AG10803 (cell line): ENCODE results near the gene ZYG11A.
"Not testable (repeated sequence)": the region's sequence is repeated elsewhere in the genome, so short reads cannot be mapped to it uniquely, and the experiment has no call there.

Experiments used
- DNase-seq: peaks from one replicate; pipeline ENCODE4 v3.0.0; 2010; ENCODE audit warnings: low read depth
- H3K4me3 ChIP-seq: 2 replicates; pipeline ENCODE4 v1.5.1; 2011; ENCODE audit warnings: mild to moderate bottlenecking, low read length, control low read depth
- TF ChIP-seq, protein P1 (sequence below): conservative IDR thresholded peaks from 2 replicates; pipeline ENCODE4 v1.5.1; 2011; ENCODE audit warnings: mild to moderate bottlenecking, low read length, control low read depth, inconsistent platforms

The ZYG11A gene

GRCh38 chr1:52834798-52835197, 7.8 kb upstream of the ZYG11A start:
- TF ChIP-seq, protein P1, sequence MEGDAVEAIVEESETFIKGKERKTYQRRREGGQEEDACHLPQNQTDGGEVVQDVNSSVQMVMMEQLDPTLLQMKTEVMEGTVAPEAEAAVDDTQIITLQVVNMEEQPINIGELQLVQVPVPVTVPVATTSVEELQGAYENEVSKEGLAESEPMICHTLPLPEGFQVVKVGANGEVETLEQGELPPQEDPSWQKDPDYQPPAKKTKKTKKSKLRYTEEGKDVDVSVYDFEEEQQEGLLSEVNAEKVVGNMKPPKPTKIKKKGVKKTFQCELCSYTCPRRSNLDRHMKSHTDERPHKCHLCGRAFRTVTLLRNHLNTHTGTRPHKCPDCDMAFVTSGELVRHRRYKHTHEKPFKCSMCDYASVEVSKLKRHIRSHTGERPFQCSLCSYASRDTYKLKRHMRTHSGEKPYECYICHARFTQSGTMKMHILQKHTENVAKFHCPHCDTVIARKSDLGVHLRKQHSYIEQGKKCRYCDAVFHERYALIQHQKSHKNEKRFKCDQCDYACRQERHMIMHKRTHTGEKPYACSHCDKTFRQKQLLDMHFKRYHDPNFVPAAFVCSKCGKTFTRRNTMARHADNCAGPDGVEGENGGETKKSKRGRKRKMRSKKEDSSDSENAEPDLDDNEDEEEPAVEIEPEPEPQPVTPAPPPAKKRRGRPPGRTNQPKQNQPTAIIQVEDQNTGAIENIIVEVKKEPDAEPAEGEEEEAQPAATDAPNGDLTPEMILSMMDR, result no peak
- peak; percentile 13 for DNase-seq
- H3K4me3 ChIP-seq, result no peak overlapping the region

DNA sequence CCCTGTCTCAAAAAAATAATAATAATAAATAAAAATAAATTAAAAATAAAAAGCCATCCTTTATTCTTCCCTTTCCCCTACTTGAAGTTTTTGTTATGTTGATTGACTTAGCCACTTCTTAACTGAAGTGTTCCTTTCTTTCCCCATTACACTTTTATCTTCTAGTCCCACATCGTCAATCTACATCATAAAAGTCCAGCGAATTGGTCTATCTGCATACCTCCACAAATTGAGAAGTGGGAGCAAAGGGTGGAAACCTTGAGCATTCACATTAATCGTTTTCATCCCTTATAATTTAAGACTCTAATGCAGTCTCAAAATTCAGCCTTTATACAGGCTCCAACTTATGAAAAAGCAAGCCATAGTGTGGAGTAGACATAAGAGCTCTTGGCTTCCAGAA, 6.5 kb upstream of the ZYG11A start:
- TF ChIP-seq, protein P1, result no peak
- DNase-seq, result no peak
- no peak overlapping the region for H3K4me3 ChIP-seq

DNA sequence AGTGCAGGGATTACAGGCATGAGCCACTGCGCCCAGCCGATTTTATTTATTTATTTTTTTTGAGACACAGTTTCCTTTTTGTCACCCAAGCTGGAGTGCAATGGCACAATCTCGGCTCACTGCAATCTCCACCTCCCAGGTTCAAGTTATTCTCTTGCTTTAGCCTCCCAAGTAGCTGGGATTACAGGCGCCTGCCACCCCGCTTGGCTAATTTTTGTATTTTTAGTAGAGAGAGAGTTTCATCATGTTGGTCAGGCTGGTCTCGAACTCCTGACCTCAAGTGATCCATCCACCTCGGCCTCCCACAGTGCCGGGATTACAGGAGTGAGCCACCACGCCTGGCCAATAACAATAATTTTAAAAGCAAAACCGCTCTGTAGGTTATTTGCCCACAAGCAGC, 3.4 kb upstream of the ZYG11A start:
- not testable (repeated sequence) for H3K4me3 ChIP-seq, DNase-seq

DNA sequence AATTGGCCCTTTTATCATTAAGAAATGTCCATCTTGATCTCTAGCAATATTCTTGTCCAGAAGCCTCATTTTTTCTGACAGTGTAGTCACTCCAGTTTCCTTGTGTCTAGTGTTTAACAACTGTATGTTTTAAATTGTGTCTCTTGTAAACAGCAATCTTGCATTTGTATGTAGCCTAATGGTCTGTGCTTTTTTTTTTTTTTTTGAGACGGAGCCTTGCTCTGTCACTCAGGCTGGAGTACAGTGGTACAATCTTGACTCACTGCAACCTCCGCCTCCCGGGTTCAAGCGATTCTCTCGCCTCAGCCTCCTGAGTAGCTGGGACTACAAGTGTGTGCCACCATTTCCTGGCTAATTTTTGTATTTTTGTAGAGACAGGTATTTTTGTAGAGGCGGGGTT, 2.6 kb downstream of the ZYG11A start:
- not testable (repeated sequence) for H3K4me3 ChIP-seq, DNase-seq

DNA sequence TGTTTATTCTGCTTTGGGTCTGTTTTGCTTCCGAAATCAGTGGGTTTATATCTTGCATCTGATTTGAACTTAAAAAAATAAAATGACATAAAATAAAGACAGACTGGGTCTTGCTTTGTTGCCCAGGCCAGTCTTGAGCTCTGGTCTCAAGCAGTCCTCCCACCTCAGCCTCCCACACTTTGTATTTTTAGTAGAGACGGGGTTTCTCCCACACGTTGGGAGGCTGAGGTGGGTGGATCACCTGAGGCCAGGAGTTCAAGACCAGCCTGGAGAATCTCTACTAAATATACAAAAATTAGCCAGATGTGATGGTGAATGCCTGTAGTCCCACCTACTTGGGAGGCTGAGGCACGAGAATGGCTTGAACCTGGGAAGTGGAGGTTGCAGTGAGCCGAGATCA, 5.9 kb downstream of the ZYG11A start:
- TF ChIP-seq, protein P1, result no peak
- H3K4me3 ChIP-seq, result no peak overlapping the region
- no peak for DNase-seq

DNA sequence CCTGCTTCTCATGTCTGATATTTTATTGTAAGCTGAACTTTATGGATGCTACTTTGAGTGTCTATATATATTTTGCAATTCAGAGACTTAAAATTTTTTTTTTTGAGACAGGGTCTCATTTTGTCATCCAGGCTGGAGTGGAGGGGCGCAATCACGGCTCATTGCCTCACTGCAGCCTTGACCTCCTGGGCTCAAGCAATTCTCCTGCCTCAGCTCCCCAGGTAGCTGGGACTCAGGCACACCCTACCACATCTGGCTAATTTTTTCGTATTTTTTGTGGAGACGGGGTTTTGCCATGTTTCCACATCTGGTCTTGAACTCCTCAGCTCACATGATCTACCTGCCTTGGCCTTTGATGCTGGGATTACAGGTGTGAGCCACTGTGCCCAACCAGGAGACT, 8.4 kb downstream of the ZYG11A start:
- no peak overlapping the region for H3K4me3 ChIP-seq
- TF ChIP-seq, protein P1, result no peak
- DNase-seq, result no peak

DNA sequence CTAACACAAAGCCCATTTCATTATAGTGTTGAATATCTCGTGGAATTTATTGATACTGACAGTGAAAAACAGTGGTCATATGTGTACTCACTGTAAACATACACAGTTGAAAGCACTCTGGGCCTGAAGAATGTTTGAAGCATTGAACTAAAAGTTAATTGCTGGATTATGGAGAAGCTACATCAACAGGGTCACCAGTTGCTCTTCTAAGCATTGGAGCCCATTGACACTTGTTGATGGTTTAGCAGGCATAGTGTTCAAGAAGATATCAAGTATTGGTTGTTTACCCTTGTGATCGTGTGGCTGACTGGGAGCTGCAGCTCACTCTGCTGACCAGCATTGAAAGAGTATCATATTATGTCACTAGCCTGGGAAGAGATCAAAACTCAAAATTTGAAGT, 10.3 kb downstream of the ZYG11A start:
- TF ChIP-seq, protein P1, result no peak
- DNase-seq, result no peak
- no peak overlapping the region for H3K4me3 ChIP-seq

DNA sequence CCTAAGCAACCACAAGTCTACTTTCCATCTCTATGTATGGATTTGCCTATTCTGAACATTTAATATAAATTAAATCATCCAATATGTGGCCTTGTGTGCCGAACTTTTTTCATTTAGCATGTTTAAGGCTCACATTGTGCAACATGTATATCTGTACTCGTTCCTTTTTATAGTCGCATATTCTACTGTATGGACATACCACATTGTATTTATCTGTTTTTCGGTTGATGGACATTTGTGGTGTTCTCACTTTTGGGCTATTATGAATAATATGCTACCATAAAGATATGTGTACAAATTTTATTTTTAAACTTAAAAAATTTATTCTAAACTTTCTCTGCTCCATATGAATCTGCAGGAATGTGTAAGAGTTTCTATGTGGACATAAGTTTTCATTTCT, 13.0 kb downstream of the ZYG11A start:
- H3K4me3 ChIP-seq, result no peak overlapping the region
- TF ChIP-seq, protein P1, result no peak
- no peak for DNase-seq

- no peak for DNase-seq
Measured at GRCh38 chr1:52856026-52856425, 13.5 kb downstream of the ZYG11A start.

More at GRCh38 chr1:52856026-52856425, 13.5 kb downstream of the ZYG11A start:
- no peak overlapping the region for H3K4me3 ChIP-seq
- TF ChIP-seq, protein P1, result no peak
